NT2/D1 (cell line): ENCODE measurements around the gene GTF2F2.

Experiments
- DNase-seq: peaks from one replicate; pipeline ENCODE4 v3.0.0-alpha.2; 2011; ENCODE audit warnings: low read depth, low spot score
- H3K27me3 ChIP-seq: 2 replicates; pipeline ENCODE4 v1.6.0; 2011; ENCODE audit warnings: mild to moderate bottlenecking; ENCODE audit not compliant: insufficient read length, insufficient read depth
- H3K36me3 ChIP-seq: 2 replicates; pipeline ENCODE4 v1.6.1; 2011; ENCODE audit warnings: mild to moderate bottlenecking, low read length, mixed read lengths; ENCODE audit not compliant: insufficient read depth, insufficient read length
- H3K4me1 ChIP-seq: 2 replicates; pipeline ENCODE4 v1.5.1; 2011; ENCODE audit not compliant: insufficient read depth, insufficient read length
- H3K4me3 ChIP-seq: 2 replicates; pipeline ENCODE4 v1.5.1; 2011; ENCODE audit warnings: low read depth; ENCODE audit not compliant: insufficient read length
- H3K9ac ChIP-seq: 2 replicates; pipeline ENCODE4 v1.6.0; 2011; ENCODE audit warnings: low read depth; ENCODE audit not compliant: insufficient read length
- H3K9me3 ChIP-seq: 2 replicates; pipeline ENCODE4 v1.5.1; 2011; ENCODE audit warnings: mild to moderate bottlenecking, low read length; ENCODE audit not compliant: insufficient read depth
- SUZ12 ChIP-seq: IDR thresholded peaks from 2 replicates; pipeline ENCODE4 v1.6.1; 2011; ENCODE audit not compliant: insufficient read length, insufficient read depth; ENCODE audit errors: extremely low read depth
- YY1 ChIP-seq: IDR thresholded peaks from 2 replicates; pipeline ENCODE4 v1.6.1; 2011; ENCODE audit not compliant: insufficient read length, insufficient read depth
- ZNF274 ChIP-seq: IDR thresholded peaks from 2 replicates; pipeline ENCODE4 v1.6.1; 2011; ENCODE audit warnings: mild to moderate bottlenecking, low read depth, low read length

The GTF2F2 gene

DNA sequence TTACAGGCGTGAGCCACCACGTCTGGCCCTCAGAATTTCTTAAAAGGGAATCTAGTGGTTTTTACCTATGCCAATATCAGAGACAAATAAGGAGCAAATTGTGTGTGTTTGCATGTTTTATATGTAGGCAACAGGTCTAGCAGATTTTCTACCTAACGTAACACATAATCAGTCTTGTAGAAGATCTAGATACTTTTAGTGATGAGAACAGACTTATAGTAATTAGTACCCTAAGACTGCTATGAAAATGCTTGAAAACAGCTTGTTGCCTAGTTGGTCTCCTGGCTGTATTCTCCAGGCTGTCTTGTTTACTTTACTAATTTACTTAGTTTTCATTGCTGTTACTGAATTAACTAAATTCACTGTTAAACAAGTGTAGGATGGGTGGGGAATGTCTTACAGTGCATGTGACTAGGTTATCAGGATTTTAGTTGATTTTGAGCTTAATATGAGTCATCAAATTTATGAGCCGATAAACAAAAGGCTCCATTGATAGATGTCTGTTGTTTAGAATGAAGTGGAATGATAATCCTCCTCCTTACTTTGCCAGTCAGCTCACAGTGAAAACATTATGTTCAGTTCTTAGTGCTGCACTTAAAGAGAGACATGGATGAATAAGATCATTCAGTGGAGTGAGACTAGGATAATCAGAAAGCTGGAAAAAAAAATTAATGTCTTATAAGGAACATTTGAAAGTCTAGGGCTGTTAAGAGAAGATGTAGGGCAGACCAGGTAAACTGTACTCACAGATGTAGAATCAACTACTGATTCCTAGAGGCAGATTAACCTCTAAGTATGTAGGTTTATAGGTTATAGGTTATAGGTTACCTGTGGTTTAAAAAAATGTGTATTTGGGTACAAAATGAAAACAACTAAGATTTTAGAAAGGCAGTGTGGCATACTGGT, 22.4 kb downstream of the GTF2F2 start:
- peaks cover 23% of the 10 kb centered on the region for H3K36me3 ChIP-seq
- H3K4me1 ChIP-seq: no peaks in the 10 kb centered on the region
- no peak overlapping the region for H3K9ac ChIP-seq
- no peak for TF ChIP-seq YY1
- TF ChIP-seq ZNF274: no peak
- no peak for TF ChIP-seq SUZ12
- H3K9me3 ChIP-seq: no peaks in the 10 kb centered on the region
- H3K4me3 ChIP-seq: no peak overlapping the region
- H3K27me3 ChIP-seq: no peaks in the 10 kb centered on the region
- no peak for DNase-seq

DNA sequence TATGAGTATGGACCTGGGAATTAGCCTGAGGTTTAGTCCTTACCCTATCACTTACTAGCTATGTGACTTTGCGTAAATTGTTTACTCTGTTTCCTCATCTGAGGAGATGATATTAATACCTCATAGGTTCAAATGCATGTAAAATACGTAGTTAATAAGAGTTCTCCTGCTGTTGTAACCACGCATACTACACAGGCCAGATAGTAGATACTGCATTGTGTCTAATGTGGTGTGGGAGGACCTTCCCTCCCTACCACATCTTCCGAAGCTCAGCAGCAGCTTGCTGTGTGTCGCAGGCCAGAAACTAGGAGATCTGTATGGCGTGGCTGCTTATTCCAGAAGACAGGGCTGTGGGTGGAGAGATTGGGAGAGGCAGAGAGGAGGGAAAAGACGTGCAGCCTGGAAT, 23.0 kb downstream of the GTF2F2 start:
- no peak overlapping the region for H3K9ac ChIP-seq
- H3K27me3 ChIP-seq: no peaks in the 10 kb centered on the region
- H3K4me1 ChIP-seq: no peaks in the 10 kb centered on the region
- no peaks in the 10 kb centered on the region for H3K9me3 ChIP-seq
- no peak overlapping the region for H3K4me3 ChIP-seq
- peaks cover 17% of the 10 kb centered on the region for H3K36me3 ChIP-seq
- TF ChIP-seq ZNF274: no peak
- no peak for TF ChIP-seq SUZ12
- no peak for DNase-seq

DNA sequence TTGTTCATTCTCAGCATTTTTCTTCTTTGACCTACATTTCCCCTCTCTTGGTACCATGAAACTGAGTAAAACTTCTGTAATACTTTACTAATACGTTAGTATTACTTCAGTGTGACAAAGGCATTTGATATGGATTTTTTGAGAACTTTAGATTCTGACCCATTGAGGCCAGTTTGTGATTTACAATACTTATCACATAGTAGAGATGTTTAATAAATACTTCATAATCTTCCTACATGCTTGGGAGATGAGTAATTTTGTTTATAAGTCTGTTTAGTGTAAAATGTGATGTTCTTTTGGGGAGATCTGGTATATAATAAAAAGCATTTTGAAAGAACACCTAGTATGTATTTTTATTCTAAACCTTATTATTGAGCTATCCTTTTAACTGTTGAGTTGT, 29.7 kb downstream of the GTF2F2 start:
- DNase-seq: no peak
- Histone ChIP-seq H3K9me3 (no peaks in the 10 kb centered on the region), H3K27me3 (no peaks in the 10 kb centered on the region), H3K4me1 (no peaks in the 10 kb centered on the region), H3K36me3 (peaks cover 10% of the 10 kb centered on the region), H3K4me3 (no peak overlapping the region), H3K9ac (no peak overlapping the region)
- TF ChIP-seq SUZ12 (no peak), ZNF274 (no peak)

DNA sequence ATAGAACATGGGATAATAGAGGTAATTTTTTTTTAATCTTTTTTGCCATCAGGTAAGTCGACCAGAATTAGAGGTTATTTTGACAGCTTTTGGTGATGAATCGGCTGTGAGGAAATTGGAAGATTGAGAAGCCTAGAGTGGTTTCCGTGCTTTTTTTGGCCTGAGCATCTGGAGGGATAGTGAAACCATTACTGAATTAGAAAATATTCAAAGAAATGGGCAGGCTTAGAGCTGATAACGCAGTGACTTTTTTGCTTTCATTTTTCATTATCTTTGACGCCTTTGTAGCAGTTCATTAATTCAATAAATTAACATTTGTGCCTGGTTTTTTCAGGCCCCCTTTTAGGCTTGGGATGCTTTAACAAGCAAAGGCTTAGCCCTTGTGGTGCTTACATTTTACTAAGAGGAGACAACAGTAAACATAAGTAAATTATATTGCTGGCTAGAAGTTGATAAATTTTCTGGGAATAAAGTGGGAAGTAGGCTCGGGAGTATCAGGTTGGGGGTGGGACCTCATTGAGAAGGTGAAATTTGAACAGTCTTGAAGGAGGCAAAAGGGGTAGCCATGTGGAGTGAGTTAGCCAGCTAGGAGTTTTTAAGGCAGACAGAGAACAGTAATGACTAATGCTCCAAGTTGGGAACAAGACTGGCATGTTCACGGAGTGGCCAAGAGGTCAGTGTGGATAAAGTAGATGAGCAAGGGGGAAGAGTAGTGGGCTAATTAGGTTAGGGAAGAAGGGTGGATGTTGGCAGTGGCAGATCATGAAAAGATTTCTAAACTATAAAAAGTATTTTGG, 36.5 kb downstream of the GTF2F2 start:
- no peaks in the 10 kb centered on the region for H3K4me1 ChIP-seq
- no peak overlapping the region for H3K9ac ChIP-seq
- no peaks in the 10 kb centered on the region for H3K9me3 ChIP-seq
- H3K4me3 ChIP-seq: no peak overlapping the region
- TF ChIP-seq SUZ12 (no peak), ZNF274 (no peak), YY1 (no peak)
- peaks cover 18% of the 10 kb centered on the region for H3K36me3 ChIP-seq
- H3K27me3 ChIP-seq: no peaks in the 10 kb centered on the region
- no peak for DNase-seq

DNA sequence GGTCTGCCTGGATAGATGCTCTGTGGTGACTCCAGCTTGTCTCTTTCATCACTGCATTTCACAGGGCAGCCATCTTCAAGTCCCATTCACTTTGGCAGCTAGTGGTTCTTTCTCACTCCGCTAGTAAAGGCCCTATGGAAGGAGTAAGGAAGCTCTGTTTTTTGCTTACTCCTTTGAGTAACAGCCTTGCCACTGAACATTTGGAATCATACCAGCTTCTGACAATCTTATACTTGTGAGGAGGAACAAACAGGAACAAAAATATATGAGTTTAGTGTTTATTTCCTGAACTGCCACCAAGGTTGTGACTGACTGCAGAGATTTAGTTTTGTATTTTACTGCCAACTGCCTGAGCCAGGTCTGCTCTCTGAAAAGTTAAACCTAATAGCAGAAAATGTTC, 41.9 kb downstream of the GTF2F2 start:
- Histone ChIP-seq H3K9me3 (no peaks in the 10 kb centered on the region), H3K36me3 (peaks cover 24% of the 10 kb centered on the region), H3K9ac (no peak overlapping the region), H3K4me3 (no peak overlapping the region), H3K27me3 (no peaks in the 10 kb centered on the region), H3K4me1 (no peaks in the 10 kb centered on the region)
- TF ChIP-seq YY1: no peak
- TF ChIP-seq SUZ12: no peak
- no peak for TF ChIP-seq ZNF274
- no peak for DNase-seq

DNA sequence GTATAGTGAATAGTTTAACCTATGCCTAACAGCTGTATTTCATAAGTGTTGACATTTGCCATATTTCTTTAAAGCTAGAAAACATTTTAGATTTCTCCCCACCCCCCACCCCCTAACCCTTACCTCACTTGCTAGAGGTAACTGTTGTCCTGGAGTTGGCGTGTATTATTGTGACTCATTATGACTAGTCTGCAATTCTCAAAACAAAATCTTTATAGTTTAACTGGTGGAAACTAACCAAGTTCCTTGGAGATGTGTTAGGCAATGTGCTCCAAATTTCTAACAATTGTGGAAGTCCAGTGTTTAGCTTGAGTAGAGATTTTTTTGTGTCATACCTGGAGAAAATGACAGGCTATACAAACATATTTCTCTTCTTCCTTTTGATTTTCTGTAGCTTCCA, 42.5 kb downstream of the GTF2F2 start:
- Histone ChIP-seq H3K27me3 (no peaks in the 10 kb centered on the region), H3K36me3 (peaks cover 18% of the 10 kb centered on the region), H3K4me1 (no peaks in the 10 kb centered on the region), H3K4me3 (no peak overlapping the region), H3K9ac (no peak overlapping the region), H3K9me3 (no peaks in the 10 kb centered on the region)
- no peak for TF ChIP-seq ZNF274
- TF ChIP-seq SUZ12: no peak
- no peak for TF ChIP-seq YY1
- no peak for DNase-seq

DNA sequence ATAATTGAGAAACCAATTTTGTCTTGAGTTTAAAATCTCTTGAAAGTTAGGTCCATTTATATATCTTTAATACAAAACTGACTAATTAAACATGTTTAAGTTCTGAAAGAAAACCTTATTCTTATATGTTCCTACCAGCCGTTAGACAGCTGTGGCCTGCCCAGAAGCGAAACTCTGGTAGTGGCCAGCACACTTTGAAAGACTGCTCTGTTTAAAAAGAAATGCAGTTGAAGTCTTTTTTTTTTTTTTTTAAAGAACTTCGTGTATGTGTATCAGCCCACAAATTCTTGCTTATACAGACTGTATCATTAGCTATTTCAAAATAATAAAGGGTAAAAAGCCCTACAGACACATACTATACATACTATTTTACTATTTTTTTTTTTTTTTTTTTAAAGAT, 46.5 kb downstream of the GTF2F2 start:
- no peak for DNase-seq
- H3K9ac ChIP-seq: no peak overlapping the region
- no peak overlapping the region for H3K4me3 ChIP-seq
- TF ChIP-seq YY1 (no peak), ZNF274 (no peak), SUZ12 (no peak)
- peaks cover 15% of the 10 kb centered on the region for H3K36me3 ChIP-seq
- H3K9me3 ChIP-seq: no peaks in the 10 kb centered on the region
- no peaks in the 10 kb centered on the region for H3K27me3 ChIP-seq
- no peaks in the 10 kb centered on the region for H3K4me1 ChIP-seq
